ENCODE data around the gene PDSS1.

DNA sequence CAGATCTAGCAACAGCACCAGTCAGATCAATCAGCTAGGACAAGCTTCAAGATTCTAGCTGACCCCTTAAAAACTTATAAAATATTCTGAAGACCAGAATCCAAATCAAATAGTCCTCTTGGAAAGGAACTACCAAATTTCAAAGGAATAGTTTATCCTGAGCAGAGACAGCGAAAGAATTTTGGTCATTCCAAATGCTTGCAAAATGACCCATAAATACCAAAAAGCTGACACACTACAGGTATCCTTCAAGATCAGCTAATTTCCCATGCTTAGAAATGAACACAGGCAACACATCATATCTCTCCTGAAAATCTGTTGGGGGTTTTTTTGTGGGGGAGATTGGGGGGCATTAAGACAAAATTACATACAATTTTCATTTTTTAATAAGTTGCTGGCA lies 78.8 kb downstream of the PDSS1 start:
- TF ChIP-seq, protein P1, sequence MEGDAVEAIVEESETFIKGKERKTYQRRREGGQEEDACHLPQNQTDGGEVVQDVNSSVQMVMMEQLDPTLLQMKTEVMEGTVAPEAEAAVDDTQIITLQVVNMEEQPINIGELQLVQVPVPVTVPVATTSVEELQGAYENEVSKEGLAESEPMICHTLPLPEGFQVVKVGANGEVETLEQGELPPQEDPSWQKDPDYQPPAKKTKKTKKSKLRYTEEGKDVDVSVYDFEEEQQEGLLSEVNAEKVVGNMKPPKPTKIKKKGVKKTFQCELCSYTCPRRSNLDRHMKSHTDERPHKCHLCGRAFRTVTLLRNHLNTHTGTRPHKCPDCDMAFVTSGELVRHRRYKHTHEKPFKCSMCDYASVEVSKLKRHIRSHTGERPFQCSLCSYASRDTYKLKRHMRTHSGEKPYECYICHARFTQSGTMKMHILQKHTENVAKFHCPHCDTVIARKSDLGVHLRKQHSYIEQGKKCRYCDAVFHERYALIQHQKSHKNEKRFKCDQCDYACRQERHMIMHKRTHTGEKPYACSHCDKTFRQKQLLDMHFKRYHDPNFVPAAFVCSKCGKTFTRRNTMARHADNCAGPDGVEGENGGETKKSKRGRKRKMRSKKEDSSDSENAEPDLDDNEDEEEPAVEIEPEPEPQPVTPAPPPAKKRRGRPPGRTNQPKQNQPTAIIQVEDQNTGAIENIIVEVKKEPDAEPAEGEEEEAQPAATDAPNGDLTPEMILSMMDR (IDR thresholded peaks at IDR 0.05) = no peak
- no peak for TF ChIP-seq POLR2AphosphoS5 (IDR thresholded peaks at IDR 0.05)
- no peak for TF ChIP-seq POLR2A (IDR thresholded peaks at IDR 0.05)
- TF ChIP-seq EP300 (IDR thresholded peaks at IDR 0.05) = no peak
